ENCODE results near the gene AGBL1.

AGBL1 gene

DNA sequence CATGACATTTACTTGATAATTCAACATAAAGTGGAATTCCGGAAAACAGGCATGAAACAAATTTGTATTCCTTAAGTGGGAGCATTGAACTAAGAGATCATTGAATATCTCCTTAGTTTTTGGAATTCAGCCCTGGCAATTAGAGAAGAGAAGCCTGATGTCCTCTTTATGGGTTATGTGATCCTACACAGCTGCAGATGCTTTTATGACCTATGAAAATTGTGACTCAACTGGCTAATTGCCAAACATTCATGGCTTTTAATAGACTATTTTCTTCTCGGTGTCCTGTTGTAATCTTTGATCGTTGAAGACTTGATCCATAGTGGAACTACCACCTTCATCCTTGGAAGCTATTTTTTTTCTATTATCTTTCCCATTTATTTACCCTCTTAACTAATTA lies 46.1 kb downstream of the AGBL1 start:
- TF ChIP-seq ZNF629 (tag by site-specific recombination; IDR thresholded peaks at IDR 0.05) (no peak), GLIS1 (tag by site-specific recombination; IDR thresholded peaks at IDR 0.05) (no peak)
- no peak overlapping the region for H3K4me3 ChIP-seq (ENCODE audit: low read depth, low read length)
- H3K4me1 ChIP-seq (ENCODE audit: control insufficient read depth, insufficient read depth, low read length), result no peaks in the 10 kb centered on the region
- ChIA-PET POLR2A (no interaction called here), CTCF (no interaction called here)
- H3K9me3 ChIP-seq (ENCODE audit: control insufficient read depth, insufficient read depth, low read depth, low read length), result no peaks in the 10 kb centered on the region
- no peaks in the 10 kb centered on the region for H3K36me3 ChIP-seq (ENCODE audit: control insufficient read depth in 2 of 2, insufficient read depth in 1 of 2, low read length in 2 of 2)
- no peak overlapping the region for H3K27ac ChIP-seq (ENCODE audit: extremely low read depth, low read depth, low read length)

GRCh38 chr15:86127547-86127946 lies 47.9 kb downstream of the AGBL1 start:
- no peak overlapping the region for H3K27ac ChIP-seq (ENCODE audit: extremely low read depth, low read depth, low read length)
- no peaks in the 10 kb centered on the region for H3K36me3 ChIP-seq (ENCODE audit: control insufficient read depth in 2 of 2, insufficient read depth in 1 of 2, low read length in 2 of 2)
- TF ChIP-seq GLI2 (tag by site-specific recombination; IDR thresholded peaks at IDR 0.05; ENCODE audit: borderline replicate concordance, low read depth) (no peak), REPIN1 (tag by site-specific recombination; IDR thresholded peaks at IDR 0.05; ENCODE audit: low read depth) (no peak), RBAK (tag by site-specific recombination; IDR thresholded peaks at IDR 0.05) (no peak), ZNF513 (tag by site-specific recombination; IDR thresholded peaks at IDR 0.05) (no peak), ZNF157 (tag by site-specific recombination; IDR thresholded peaks at IDR 0.05) (no peak), SP3 (tag by site-specific recombination; IDR thresholded peaks at IDR 0.05) (no peak), ZNF112 (tag by site-specific recombination; IDR thresholded peaks at IDR 0.05) (no peak), ZNF16 (tag by site-specific recombination; IDR thresholded peaks at IDR 0.05; ENCODE audit: low read depth) (no peak), ZNF169 (tag by site-specific recombination; IDR thresholded peaks at IDR 0.05) (no peak), ZNF266 (tag by site-specific recombination; IDR thresholded peaks at IDR 0.05; ENCODE audit: low read depth) (no peak), ZNF514 (tag by site-specific recombination; IDR thresholded peaks at IDR 0.05) (no peak), ZNF341 (tag by site-specific recombination; IDR thresholded peaks at IDR 0.05; ENCODE audit: low read depth) (no peak), ZNF580 (tag by site-specific recombination; IDR thresholded peaks at IDR 0.05) (no peak)
- TF ChIP-seq, protein P1, sequence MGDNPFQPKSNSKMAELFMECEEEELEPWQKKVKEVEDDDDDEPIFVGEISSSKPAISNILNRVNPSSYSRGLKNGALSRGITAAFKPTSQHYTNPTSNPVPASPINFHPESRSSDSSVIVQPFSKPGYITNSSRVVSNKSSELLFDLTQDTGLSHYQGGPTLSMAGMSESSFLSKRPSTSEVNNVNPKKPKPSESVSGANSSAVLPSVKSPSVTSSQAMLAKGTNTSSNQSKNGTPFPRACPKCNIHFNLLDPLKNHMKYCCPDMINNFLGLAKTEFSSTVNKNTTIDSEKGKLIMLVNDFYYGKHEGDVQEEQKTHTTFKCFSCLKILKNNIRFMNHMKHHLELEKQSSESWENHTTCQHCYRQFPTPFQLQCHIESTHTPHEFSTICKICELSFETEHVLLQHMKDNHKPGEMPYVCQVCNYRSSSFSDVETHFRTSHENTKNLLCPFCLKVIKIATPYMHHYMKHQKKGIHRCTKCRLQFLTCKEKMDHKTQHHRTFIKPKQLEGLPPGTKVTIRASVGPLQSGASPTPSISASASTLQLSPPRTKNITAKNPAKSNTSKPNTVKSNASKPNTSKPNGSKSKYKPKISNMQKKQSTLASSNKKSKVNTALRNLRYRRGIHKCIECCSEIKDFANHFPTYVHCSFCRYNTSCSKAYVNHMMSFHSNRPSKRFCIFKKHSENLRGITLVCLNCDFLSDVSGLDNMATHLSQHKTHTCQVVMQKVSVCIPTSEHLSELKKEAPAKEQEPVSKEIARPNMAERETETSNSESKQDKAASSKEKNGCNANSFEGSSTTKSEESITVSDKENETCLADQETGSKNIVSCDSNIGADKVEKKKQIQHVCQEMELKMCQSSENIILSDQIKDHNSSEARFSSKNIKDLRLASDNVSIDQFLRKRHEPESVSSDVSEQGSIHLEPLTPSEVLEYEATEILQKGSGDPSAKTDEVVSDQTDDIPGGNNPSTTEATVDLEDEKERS (tag by site-specific recombination; IDR thresholded peaks at IDR 0.05), result no peak
- TF ChIP-seq, protein P2, sequence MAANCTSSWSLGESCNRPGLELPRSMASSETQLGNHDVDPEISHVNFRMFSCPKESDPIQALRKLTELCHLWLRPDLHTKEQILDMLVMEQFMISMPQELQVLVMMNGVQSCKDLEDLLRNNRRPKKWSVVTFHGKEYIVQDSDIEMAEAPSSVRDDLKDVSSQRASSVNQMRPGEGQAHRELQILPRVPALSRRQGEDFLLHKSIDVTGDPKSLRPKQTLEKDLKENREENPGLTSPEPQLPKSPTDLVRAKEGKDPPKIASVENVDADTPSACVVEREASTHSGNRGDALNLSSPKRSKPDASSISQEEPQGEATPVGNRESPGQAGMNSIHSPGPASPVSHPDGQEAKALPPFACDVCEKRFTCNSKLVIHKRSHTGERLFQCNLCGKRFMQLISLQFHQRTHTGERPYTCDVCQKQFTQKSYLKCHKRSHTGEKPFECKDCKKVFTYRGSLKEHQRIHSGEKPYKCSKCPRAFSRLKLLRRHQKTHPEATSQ (tag by site-specific recombination; IDR thresholded peaks at IDR 0.05), result no peak
- no peak overlapping the region for H3K4me3 ChIP-seq (ENCODE audit: low read depth, low read length)
- H3K9me3 ChIP-seq (ENCODE audit: control insufficient read depth, insufficient read depth, low read depth, low read length), result no peaks in the 10 kb centered on the region
- H3K4me1 ChIP-seq (ENCODE audit: control insufficient read depth, insufficient read depth, low read length), result 0 out of 2 replicates have a peak, but pooled peaks cover 3% of the 10 kb centered on the region
- CTCF ChIA-PET, result no interaction called here
- POLR2A ChIA-PET, result no interaction called here

GRCh38 chr15:86135041-86135440 lies 55.4 kb downstream of the AGBL1 start:
- Histone ChIP-seq H3K4me1 (ENCODE audit: control insufficient read depth, insufficient read depth, low read length) (peaks cover 7% of the 10 kb centered on the region; the same call in 1 of the 2 replicates), H3K4me3 (ENCODE audit: low read depth, low read length) (no peak overlapping the region), H3K36me3 (ENCODE audit: control insufficient read depth in 2 of 2, insufficient read depth in 1 of 2, low read length in 2 of 2) (no peaks in the 10 kb centered on the region), H3K27ac (ENCODE audit: extremely low read depth, low read depth, low read length) (no peak overlapping the region), H3K9me3 (ENCODE audit: control insufficient read depth, insufficient read depth, low read depth, low read length) (no peaks in the 10 kb centered on the region)
- CTCF ChIA-PET, result interaction anchor here (0.6 kb wide), 1 partner anchor 236 kb away, joined by 3 read pairs; no protein-coding TSS in a partner anchor
- POLR2A ChIA-PET, result no interaction called here
- TF ChIP-seq ZNF768 (tag by site-specific recombination; IDR thresholded peaks at IDR 0.05), result no peak
- no peak for TF ChIP-seq HOXA7 (CRISPR knock-in tag; IDR thresholded peaks at IDR 0.05; ENCODE audit: borderline replicate concordance)
- TF ChIP-seq ZSCAN18 (tag by site-specific recombination; IDR thresholded peaks at IDR 0.05), result no peak
- no peak for TF ChIP-seq TRIM28 (IDR thresholded peaks at IDR 0.05; ENCODE audit: borderline replicate concordance, low read length)
- TF ChIP-seq ZNF777 (tag by site-specific recombination; IDR thresholded peaks at IDR 0.05; ENCODE audit: borderline replicate concordance), result no peak
- TF ChIP-seq ZNF521 (tag by site-specific recombination; IDR thresholded peaks at IDR 0.05), result no peak
- no peak for TF ChIP-seq ZXDB (tag by site-specific recombination; IDR thresholded peaks at IDR 0.05)
- TF ChIP-seq ZNF510 (tag by site-specific recombination; IDR thresholded peaks at IDR 0.05; ENCODE audit: insufficient replicate concordance), result no peak
